Measurements from ENCODE around the gene GCNT3. TPM values are rescaled to one million over a fixed set of nuclear protein-coding genes. Genes with fewer than 3 reads are reported as not detected.

GCNT3 gene
- total and polyA plus RNA-seq, 2 donors (not counting 3 experiments of a cell fraction or from before 2014, with no cell fraction given), result not detected

DNA sequence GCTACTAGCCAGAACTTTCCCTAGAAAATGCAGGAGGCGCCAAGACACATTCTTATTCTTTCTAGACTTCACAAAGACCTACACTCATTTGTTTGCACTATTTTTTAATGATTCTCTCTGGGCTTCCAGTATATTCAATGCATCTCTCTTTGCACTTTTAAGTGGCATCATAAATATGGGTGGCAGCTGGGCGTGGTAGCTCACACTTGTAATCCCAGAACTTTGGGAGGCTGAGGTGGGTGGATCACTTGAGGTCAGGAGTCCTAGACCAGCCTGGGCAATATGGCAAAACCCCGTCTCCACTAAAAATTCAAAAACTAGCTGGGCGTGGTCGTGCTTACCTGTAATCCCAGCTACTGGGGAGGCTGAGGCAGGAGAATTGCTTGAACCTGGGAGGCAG lies 5.6 kb upstream of the GCNT3 start:
- POLR2A ChIA-PET, result no interaction called here
- Histone ChIP-seq H3K4me2 (ENCODE audit: insufficient read depth, low read length) (no peak overlapping the region), H3K36me3 (ENCODE audit: control insufficient read depth in 2 of 2, extremely low read depth in 1 of 2, insufficient read depth in 2 of 2, low read length in 2 of 2) (no peaks in the 10 kb centered on the region), H3K79me2 (ENCODE audit: control insufficient read depth, insufficient read depth, low read length) (no peaks in the 10 kb centered on the region), H3K4me3 (replicated peaks in 1 of 3; ENCODE audit: insufficient read depth in 1 of 3, low read depth in 1 of 3, low read length in 3 of 3) (no peak overlapping the region), H4K20me1 (replicated peaks; ENCODE audit: control insufficient read depth, extremely low read depth, insufficient read depth, low read length) (no peaks in the 10 kb centered on the region), H3K9me1 (replicated peaks; ENCODE audit: control insufficient read depth, extremely low read depth, insufficient read depth, low read length) (no peaks in the 10 kb centered on the region), H2AFZ (ENCODE audit: low read depth, low read length) (no peak overlapping the region), H3K9ac (replicated peaks; ENCODE audit: extremely low read depth, insufficient read depth, low read length) (no peak overlapping the region), H3K27me3 (ENCODE audit: control insufficient read depth in 2 of 2, insufficient read depth in 2 of 2, low read length in 2 of 2) (no peaks in the 10 kb centered on the region), H3K27ac (ENCODE audit: insufficient read depth, low read depth, low read length) (no peak overlapping the region), H3K9me3 (replicated peaks; ENCODE audit: control insufficient read depth, insufficient read depth, low read length) (no peaks in the 10 kb centered on the region), H3K4me1 (ENCODE audit: control insufficient read depth, extremely low read depth, insufficient read depth, low read length) (no peaks in the 10 kb centered on the region)
- DNase-seq (ENCODE audit: low read depth, low spot score) (no peak), FAIRE-seq (no peak)
- no TSS peak for BruUV-seq (replicated peaks)
- intact Hi-C loops (cut with micrococcal nuclease) (no loop called here), dilution Hi-C loops (cut with MboI; ENCODE audit: extremely low pct_ligation_motif_present, low sequenced_read_pairs) (no loop called here)
- CTCF ChIA-PET, result interaction anchor here (0.8 kb wide), 1 partner anchor 77 kb away, joined by 3 read pairs; no protein-coding TSS in a partner anchor
- TF ChIP-seq CTCF (IDR thresholded peaks at IDR 0.05; ENCODE audit: extremely low read depth in 1 of 2, insufficient read depth in 1 of 2, low read depth in 1 of 2, low read length in 2 of 2), result no peak
- no peak for TF ChIP-seq FOS (IDR thresholded peaks at IDR 0.05; ENCODE audit: borderline replicate concordance, insufficient read depth, low read length)
- TF ChIP-seq MAX (IDR thresholded peaks at IDR 0.05; ENCODE audit: insufficient read depth, insufficient read length), result no peak
- TF ChIP-seq JUN (IDR thresholded peaks at IDR 0.05; ENCODE audit: borderline replicate concordance, insufficient read depth, insufficient read length, low read depth), result no peak
- TF ChIP-seq MYC (IDR thresholded peaks at IDR 0.05; ENCODE audit: low read depth, low read length), result no peak
- no peak for TF ChIP-seq POLR2AphosphoS5 (IDR thresholded peaks at IDR 0.05; ENCODE audit: insufficient read depth, low read depth, low read length)
- TF ChIP-seq POLR2A (IDR thresholded peaks at IDR 0.05; ENCODE audit: low read depth, low read length), result no peak
- no peak for TF ChIP-seq GATA2 (IDR thresholded peaks at IDR 0.05; ENCODE audit: insufficient read depth, insufficient read length, low read depth, low read length)
- no peak for TF ChIP-seq EZH2 (IDR thresholded peaks at IDR 0.05; ENCODE audit: borderline replicate concordance, low read depth, low read length, severe bottlenecking)

Measured in endothelial cell of umbilical vein (primary cell).